SK-N-SH (cell line): ENCODE data around the gene TIAM1. TPM values are rescaled to one million over a fixed set of nuclear protein-coding genes. Genes with fewer than 3 reads are reported as not detected.

Experiments
- CTCF ChIA-PET: fragments of 300-600, 350-600 bp; formaldehyde crosslinking; extraction: SDS; loops from one replicate; lab custom pipeline; 2021; lab: Yijun Ruan, JAX
- POLR2A ChIA-PET: fragments of 350-600 bp; sonication (Branson Sonifier 250); formaldehyde crosslinking; extraction: SDS; loops from one replicate; lab custom pipeline; 2020; ENCODE audit warnings: antibody characterized with exemption, inconsistent platforms; lab: Yijun Ruan, JAX
- DNase-seq: peaks from one replicate; pipeline ENCODE4 v3.0.0; 2012
- H2AFZ ChIP-seq: fragments of 200-600 bp; sonication (generic); 2 replicates; pipeline ENCODE4 v1.8.1; 2016; ENCODE audit warnings: antibody characterized with exemption, mild to moderate bottlenecking, low read depth
- H3F3A ChIP-seq: fragments of 200-600 bp; sonication (generic); replicated peaks from 2 replicates; pipeline ENCODE3; 2016; ENCODE audit warnings: antibody characterized with exemption, mild to moderate bottlenecking; ENCODE audit not compliant: insufficient read depth
- H3K27ac ChIP-seq, 2 experiments: fragments of 200-500 bp in 1 of 2; fragments of 200-600 bp in 1 of 2; sonication (Bioruptor generic) in 1 of 2; sonication (generic), shearing (Covaris generic) in 1 of 2; 2 replicates each; pipeline versions ENCODE4 v1.5.1 to v1.6.1; 2014 to 2016; ENCODE audit warnings: low read depth in 2 of 2, inconsistent platforms in 1 of 2, low read length in 1 of 2, mild to moderate bottlenecking in 1 of 2, mixed read lengths in 1 of 2
- H3K27me3 ChIP-seq: fragments of 200-600 bp; sonication (generic), shearing (Covaris generic); 2 replicates; pipeline ENCODE4 v1.6.1; 2016; ENCODE audit warnings: mixed run types; ENCODE audit not compliant: insufficient read depth
- H3K36me3 ChIP-seq, 2 experiments: fragments of 200-500 bp in 1 of 2; fragments of 200-600 bp in 1 of 2; sonication (Bioruptor generic) in 1 of 2; sonication (generic) in 1 of 2; replicated peaks in 1 of 2; 2 replicates each; pipeline versions ENCODE3 to v1.5.1; 2014 to 2016; ENCODE audit warnings: low read length in 1 of 2, mild to moderate bottlenecking in 1 of 2; ENCODE audit not compliant: insufficient read depth in 2 of 2, control insufficient read depth in 1 of 2
- H3K4me1 ChIP-seq, 2 experiments: fragments of 200-500 bp in 1 of 2; fragments of 200-600 bp in 1 of 2; sonication (Bioruptor generic) in 1 of 2; sonication (generic), shearing (Covaris generic) in 1 of 2; 2 replicates each; pipeline versions ENCODE4 v1.5.1 to v1.6.1; 2014 to 2016; ENCODE audit warnings: low read depth in 1 of 2, low read length in 1 of 2, mixed run types in 1 of 2; ENCODE audit not compliant: insufficient read depth in 2 of 2, control insufficient read depth in 1 of 2
- H3K4me2 ChIP-seq: fragments of 200-600 bp; sonication (generic), shearing (Covaris generic); 2 replicates; pipeline ENCODE4 v1.6.1; 2017; ENCODE audit warnings: mixed run types
- H3K4me3 ChIP-seq, 2 experiments: fragments of 200-500 bp in 1 of 2; fragments of 200-600 bp in 1 of 2; sonication (Bioruptor generic) in 1 of 2; sonication (generic), shearing (Covaris generic) in 1 of 2; 2 replicates each; pipeline versions ENCODE4 v1.5.1 to v1.8.1; 2014 to 2016; ENCODE audit warnings: low read depth in 2 of 2, inconsistent platforms in 1 of 2, low read length in 1 of 2, mild to moderate bottlenecking in 1 of 2, mixed read lengths in 1 of 2, moderate library complexity in 1 of 2
- H3K79me2 ChIP-seq: fragments of 200-600 bp; sonication (generic); 2 replicates; pipeline ENCODE4 v1.8.1; 2017; ENCODE audit warnings: mild to moderate bottlenecking; ENCODE audit not compliant: insufficient read depth
- H3K9ac ChIP-seq: fragments of 200-600 bp; sonication (generic); 2 replicates; pipeline ENCODE4 v1.6.1; 2017; ENCODE audit warnings: mixed run types
- H3K9me2 ChIP-seq: fragments of 200-600 bp; sonication (generic); 2 replicates; pipeline ENCODE4 v1.6.1; 2017; ENCODE audit warnings: mixed run types
- H3K9me3 ChIP-seq: fragments of 200-600 bp; sonication (generic); 2 replicates; pipeline ENCODE4 v1.6.1; 2017; ENCODE audit warnings: mixed run types, mild to moderate bottlenecking, moderate library complexity
- H4K20me1 ChIP-seq: fragments of 200-600 bp; sonication (generic); 2 replicates; pipeline ENCODE4 v1.6.1; 2017; ENCODE audit warnings: mild to moderate bottlenecking, mixed run types; ENCODE audit not compliant: insufficient read depth
- CHD2 ChIP-seq: fragments of 150-350 bp; IDR thresholded peaks from 2 replicates; pipeline ENCODE4 v1.6.1; 2018; ENCODE audit warnings: low read length; ENCODE audit not compliant: partially characterized antibody
- CTCF ChIP-seq: fragments of 200-600 bp; sonication (generic); IDR thresholded peaks from 2 replicates; pipeline ENCODE4 v1.6.1; 2017; ENCODE audit warnings: antibody characterized with exemption, mild to moderate bottlenecking, moderate library complexity
- ELF1 ChIP-seq: IDR thresholded peaks from 2 replicates; pipeline ENCODE4 v1.4.0; 2012
- FOSL2 ChIP-seq: IDR thresholded peaks from 2 replicates; pipeline ENCODE4 v1.4.0; 2012; ENCODE audit warnings: low read depth, mild to moderate bottlenecking, moderate library complexity, borderline replicate concordance
- FOXJ3 ChIP-seq: sonication (generic); formaldehyde crosslinking; IDR thresholded peaks from 2 replicates; pipeline ENCODE4 v1.5.1; 2020; ENCODE audit warnings: mild to moderate bottlenecking, missing genetic modification reagents
- MAX ChIP-seq: IDR thresholded peaks from 2 replicates; pipeline ENCODE4 v1.4.0; 2012; ENCODE audit warnings: low read depth
- PBX3 ChIP-seq: IDR thresholded peaks from 2 replicates; pipeline ENCODE4; 2012
- RAD21 ChIP-seq: IDR thresholded peaks from 2 replicates; pipeline ENCODE4 v1.6.1; 2012; ENCODE audit warnings: mild to moderate bottlenecking, low read length
- RCOR1 ChIP-seq: fragments of 150-350 bp; IDR thresholded peaks from 2 replicates; pipeline ENCODE4 v1.6.1; 2017; ENCODE audit warnings: antibody characterized with exemption, low read length
- REST ChIP-seq: IDR thresholded peaks from 2 replicates; pipeline ENCODE4 v1.6.1; 2012; ENCODE audit warnings: mild to moderate bottlenecking, low read depth, low read length, moderate library complexity
- RFX5 ChIP-seq: IDR thresholded peaks from 2 replicates; pipeline ENCODE4 v1.6.1; 2012; ENCODE audit warnings: mild to moderate bottlenecking, improper control_type of control experiment, low read length
- SIN3A ChIP-seq: IDR thresholded peaks from 2 replicates; pipeline ENCODE4 v1.6.1; 2012; ENCODE audit warnings: low read depth, mild to moderate bottlenecking, low read length, moderate library complexity, borderline replicate concordance
- SMC3 ChIP-seq: IDR thresholded peaks from 2 replicates; pipeline ENCODE4 v1.6.1; 2012; ENCODE audit warnings: low read depth, low read length, improper control_type of control experiment
- TCF12 ChIP-seq: IDR thresholded peaks from 2 replicates; pipeline ENCODE4 v1.4.0; 2012
- USF2 ChIP-seq: fragments of 150-350 bp; IDR thresholded peaks from 2 replicates; pipeline ENCODE4 v1.6.1; 2017; ENCODE audit warnings: antibody characterized with exemption, low read length, low read depth, borderline replicate concordance
- WGBS: methylation state at CpG from one replicate; pipeline ENCODE4 v1.1.6; 2017; ENCODE audit warnings: low lambda C conversion rate; 5-methylcytosine and 5-hydroxymethylcytosine counted together
- polyA plus RNA-seq, 3 experiments: library from polyadenylated mRNA; depleted of rRNA; stranded (reverse); fragments of >200 nt; gene quantifications; 2 replicates each; pipeline ENCODE4 v1.2.3, GENCODE V29; 2012

TIAM1 gene
- polyA plus RNA-seq, 1 of the 3 experiments (the other 2 are of a cell fraction), result 1.7 TPM

- H3K27me3 ChIP-seq, result no peaks in the 10 kb centered on the region
- POLR2A ChIA-PET, result no interaction called here
- no peak overlapping the region for H3K27ac ChIP-seq
- no peak overlapping the region for H2AFZ ChIP-seq
- no peaks in the 10 kb centered on the region for H3K36me3 ChIP-seq
- H3K9me3 ChIP-seq, result no peaks in the 10 kb centered on the region
- no peak overlapping the region for H3K9ac ChIP-seq
- H3F3A ChIP-seq, result no peaks in the 10 kb centered on the region
- no peaks in the 10 kb centered on the region for H3K79me2 ChIP-seq
- no peak overlapping the region for H3K4me3 ChIP-seq
- no peak overlapping the region for H3K4me2 ChIP-seq
- H3K4me1 ChIP-seq, result 0 out of 4 replicates have a peak, but pooled peaks cover 0 to 7% of the 10 kb centered on the region in 2 experiments
- DNase-seq, result no peak
- CTCF ChIA-PET, result no interaction called here
- H3K9me2 ChIP-seq, result no peaks in the 10 kb centered on the region
- TF ChIP-seq MAX, result no peak
- no peak for TF ChIP-seq CHD2
- no peak for TF ChIP-seq SMC3
- no peak for TF ChIP-seq USF2
- TF ChIP-seq REST, result no peak
- TF ChIP-seq SIN3A, result no peak
- no peak for TF ChIP-seq ELF1
- no peak for TF ChIP-seq RFX5
- TF ChIP-seq PBX3, result no peak
- TF ChIP-seq, all 33 proteins: peak for 0
- 84% methylated on average over 6 of the region's 6 CpGs for WGBS
- no peaks in the 10 kb centered on the region for H4K20me1 ChIP-seq
Observed at GRCh38 chr21:31298618-31299269, 45.3 kb downstream of the TIAM1 start.

GRCh38 chr21:31297806-31298205, 46.3 kb downstream of the TIAM1 start:
- Histone ChIP-seq H3K27me3 (no peaks in the 10 kb centered on the region), H3K9me2 (no peaks in the 10 kb centered on the region), H3K79me2 (no peaks in the 10 kb centered on the region), H3K9ac (no peak overlapping the region), H3K4me1 (0 out of 4 replicates have a peak, but pooled peaks cover 0 to 7% of the 10 kb centered on the region in 2 experiments), H4K20me1 (no peaks in the 10 kb centered on the region), H3F3A (no peaks in the 10 kb centered on the region), H3K36me3 (no peaks in the 10 kb centered on the region), H3K4me2 (no peak overlapping the region), H2AFZ (no peak overlapping the region), H3K9me3 (no peaks in the 10 kb centered on the region), H3K4me3 (no peak overlapping the region), H3K27ac (no peak overlapping the region)
- ChIA-PET POLR2A (no interaction called here), CTCF (no interaction called here)
- DNase-seq, result no peak
- TF ChIP-seq CTCF (no peak), RAD21 (no peak), TCF12 (no peak), RCOR1 (no peak), FOSL2 (no peak), FOXJ3 (CRISPR knock-in tag) (no peak), REST (no peak)
- 72% methylated on average over 6 of the region's 6 CpGs for WGBS
